GM18868 (cell line): ENCODE measurements around the gene DIAPH2.
"Not testable (repeated sequence)": the region's sequence is repeated elsewhere in the genome, so short reads cannot be mapped to it uniquely, and the experiment has no call there.

Experiments used
- ATAC-seq: cut with Tn5 transposase; IDR thresholded peaks from one replicate; pipeline ENCODE4 v1.9.1; 2021; ENCODE audit warnings: mild to moderate bottlenecking, moderate library complexity; ENCODE audit not compliant: unreplicated experiment

DIAPH2 gene

DNA sequence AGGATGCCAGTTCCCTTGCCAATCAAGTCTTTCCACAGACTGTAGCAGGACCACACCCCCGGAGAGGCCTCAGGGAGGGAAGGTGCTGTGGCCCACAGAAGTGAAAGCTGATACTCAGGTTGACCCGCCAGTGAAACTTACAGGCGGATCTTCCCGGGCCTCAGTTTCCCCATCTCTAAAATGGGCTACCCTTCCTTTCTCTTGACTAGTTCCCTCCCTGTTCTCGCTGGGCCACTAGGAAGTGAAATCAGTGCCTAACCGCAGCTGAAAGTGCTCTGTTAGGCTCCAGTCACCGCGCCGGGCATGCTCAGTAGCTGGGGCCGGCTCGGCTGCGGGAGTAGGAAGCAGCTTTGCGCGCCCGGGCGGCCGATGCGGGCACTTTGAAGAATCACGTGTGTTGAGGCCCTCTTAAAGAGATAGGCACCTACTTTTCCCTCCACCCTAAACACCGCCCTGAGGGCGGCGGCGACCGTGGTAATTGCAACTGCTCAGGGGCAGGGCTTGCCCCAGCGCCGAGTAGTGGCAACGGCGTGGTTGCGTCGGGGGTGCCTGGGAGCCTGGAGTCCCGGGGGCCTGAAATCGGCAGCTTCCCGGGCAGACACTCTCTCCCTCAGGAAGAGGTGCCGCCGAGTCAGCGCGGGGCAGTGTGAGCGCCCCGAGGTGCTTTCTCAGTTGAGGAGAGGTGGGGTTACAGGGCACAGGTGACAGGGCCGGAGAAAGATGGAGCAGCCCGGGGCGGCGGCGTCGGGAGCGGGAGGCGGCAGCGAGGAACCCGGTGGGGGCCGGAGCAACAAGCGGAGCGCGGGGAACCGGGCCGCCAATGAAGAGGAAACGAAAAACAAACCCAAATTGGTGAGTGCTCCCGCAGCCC lies at the start of gene DIAPH2:
Gene DIAPH2, plus strand, starts transcription at position 504 of the 871 bp plus-strand sequence.
- peak; percentile 83 for ATAC-seq

DNA sequence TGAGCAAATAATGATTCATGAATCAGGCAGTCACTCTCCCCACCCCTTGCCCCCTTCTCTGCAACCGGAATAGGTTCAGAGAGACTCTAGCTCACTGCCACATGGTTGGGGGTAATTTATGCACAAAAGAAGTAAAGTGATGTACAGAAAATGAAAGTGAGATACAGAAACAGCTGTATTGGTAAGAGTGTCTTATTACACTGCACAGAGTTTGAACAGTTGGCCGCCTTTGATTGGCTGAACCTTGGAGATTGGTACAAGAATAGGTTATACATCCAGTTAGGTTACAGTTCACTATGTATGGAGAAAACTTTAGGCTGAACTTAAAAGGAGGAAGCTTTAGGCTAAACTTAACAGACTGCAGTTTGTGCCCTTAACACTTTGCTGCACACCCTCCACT lies 34.6 kb upstream of the DIAPH2 start:
- ATAC-seq = no peak

DNA sequence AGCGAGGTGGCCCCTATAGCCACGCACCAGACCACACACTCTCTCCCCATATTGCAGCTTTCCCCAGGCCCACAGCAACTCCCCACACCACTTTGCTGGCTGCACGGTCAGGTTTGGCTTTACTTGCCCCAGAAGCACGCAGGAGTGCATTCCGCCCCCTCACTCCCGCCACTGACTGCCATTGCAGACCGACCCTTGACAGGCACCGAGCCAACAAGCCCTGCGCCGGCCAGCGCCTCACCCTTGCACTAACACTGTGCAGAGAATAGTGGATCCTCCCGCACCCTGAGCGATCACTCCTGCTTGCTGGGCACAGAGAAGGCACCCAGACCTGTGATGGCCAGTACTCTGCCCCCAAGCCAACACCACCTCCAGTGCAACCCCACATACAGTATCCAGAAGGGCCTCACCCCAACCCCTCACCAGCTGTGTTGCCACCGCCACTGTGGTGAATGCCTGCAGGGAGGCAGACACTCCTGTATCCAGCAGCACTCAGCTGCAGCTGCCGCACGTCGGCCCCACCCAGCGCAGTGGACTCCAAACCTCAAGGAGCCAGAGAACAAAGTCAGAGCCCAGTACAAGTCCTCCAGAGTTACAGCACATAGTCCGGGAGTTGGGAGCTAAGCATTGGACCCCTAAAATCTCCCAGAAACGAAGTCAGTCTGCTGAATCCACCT lies 28.6 kb upstream of the DIAPH2 start:
- ATAC-seq = no peak

DNA sequence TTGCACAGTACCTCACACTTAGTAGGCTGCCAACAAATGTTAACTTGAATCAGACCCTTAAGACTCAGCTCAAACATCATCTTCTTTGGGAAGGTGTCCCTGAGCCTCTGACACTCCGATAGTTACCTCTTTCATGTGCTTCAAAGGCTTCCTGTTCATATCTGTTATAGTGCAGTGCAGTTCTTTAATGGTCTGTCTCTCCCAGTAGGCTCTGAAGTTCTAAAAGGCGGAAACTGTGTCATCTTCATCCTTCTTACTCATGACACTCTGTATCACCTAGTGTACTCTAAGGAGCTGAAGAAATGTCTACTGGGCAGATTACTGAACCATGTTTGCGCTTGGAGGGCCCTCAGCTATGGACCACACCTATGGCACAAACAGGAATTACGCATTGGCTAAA lies 2.1 kb upstream of the DIAPH2 start:
- ATAC-seq = no peak

DNA sequence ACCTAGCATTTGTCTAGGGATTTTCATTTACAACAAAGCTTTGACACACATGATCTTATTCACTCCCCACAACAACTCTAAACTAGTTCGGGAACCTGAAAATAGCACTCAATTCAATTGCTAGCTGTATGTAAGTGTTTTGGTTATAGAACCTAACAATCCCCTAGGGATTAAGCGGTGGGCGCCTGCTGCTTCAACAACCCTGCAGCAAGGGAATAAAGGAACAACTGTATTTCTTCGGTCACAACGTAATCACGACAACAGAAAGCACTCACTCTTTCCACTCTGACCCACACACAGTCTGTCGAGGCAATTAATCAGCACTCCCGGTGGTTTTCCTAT lies 674 bp upstream of the DIAPH2 start:
- peak; percentile 17 for ATAC-seq

DNA sequence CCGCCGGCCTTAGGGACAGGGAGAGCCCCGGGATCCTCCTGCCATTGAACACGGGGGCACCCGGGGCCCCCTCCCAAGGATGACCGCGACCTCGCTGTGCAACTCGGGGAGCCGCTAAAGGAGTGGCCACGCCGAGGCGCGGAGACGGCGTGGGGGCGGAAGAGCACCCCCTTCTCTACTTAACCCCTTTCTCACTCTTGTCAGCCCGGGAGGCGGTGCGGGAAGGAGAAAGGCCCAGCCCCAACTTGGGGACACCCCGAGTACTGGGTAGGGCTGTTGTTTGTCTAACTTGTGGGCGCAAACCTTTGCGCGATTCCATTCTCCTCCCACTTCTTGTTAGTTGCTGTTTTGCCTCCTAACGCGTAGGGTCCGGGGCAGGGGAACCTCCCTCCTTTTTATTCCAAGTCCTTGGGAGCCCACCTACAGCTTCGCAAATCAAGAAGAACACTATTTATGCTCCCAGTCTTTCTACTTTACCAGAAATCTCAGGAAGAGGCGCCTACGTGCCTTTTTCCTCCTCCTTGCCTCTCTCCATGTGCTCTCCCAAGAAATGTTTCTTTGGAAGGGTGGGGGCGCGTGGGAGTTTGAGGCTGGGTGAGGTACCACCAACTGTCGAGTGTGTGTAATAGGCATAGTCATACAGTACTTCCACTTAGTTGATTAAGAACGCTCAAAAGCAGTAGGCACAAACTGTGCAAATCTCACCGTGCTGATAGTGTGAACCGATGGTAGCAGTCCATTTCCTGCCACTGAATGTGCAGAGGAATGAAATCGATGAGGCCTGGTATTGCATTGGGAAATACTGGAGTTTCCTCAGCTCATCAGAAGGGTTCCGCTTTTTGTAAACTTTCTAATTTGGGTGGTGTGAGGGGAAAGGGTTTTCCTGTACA lies 813 bp downstream of the DIAPH2 start:
- peak; percentile 30 for ATAC-seq

DNA sequence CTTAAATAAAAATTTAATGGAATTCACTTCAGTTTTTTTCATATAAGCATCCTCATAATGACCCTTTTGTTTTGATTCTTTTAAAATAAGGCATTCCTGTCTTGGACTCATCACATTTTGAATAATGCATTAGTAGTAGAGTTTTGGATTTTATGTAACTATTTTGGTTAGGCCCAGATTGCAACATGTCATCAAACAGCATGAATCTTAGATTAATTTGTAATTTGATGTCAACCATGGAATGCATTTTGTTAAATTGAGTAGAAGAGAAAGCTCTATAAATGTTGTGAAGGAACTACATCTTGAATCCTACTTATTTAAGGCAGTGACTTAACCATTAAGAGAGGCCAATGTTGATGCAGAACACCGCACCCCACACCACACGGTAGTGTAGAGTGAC lies 3.1 kb downstream of the DIAPH2 start:
- no peak for ATAC-seq

DNA sequence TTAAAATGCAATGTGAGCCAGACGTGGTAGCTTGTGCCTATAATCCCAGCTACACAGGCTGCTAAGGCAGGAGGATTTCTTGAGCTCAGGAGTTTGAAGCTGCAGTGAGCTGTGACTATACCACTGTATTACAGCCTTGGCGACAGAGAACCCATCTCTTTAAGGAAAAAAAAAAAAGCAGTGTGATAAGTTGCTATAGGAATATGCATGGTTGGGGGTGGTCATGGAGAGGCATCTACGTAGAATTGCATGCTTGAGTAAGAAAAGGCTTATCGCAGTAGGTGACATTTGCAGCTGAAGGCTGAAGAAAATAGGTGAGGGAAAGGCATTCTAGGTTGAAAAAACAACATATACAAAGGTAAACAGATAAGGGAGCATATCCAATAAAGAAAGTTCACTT lies 4.1 kb downstream of the DIAPH2 start:
- no peak for ATAC-seq

DNA sequence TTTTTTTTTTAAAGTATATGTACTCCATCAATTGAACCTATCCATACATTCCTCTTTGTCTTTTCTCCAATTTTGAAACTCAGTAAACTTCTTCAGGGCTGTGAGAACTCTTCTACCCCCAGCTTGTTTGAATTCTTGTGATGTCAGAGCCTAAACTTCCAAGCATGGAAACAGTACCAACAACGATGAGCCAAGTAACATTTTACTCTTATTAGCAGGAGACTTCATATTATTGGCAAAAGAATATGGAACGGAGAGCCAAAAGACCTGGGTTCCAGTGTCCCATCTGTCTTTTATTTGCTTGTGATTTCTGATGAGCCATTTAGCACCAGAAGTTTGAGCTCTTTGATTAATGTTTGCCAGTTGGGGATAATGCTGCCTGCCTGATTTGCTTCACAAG lies 5.3 kb downstream of the DIAPH2 start:
- ATAC-seq = no peak

DNA sequence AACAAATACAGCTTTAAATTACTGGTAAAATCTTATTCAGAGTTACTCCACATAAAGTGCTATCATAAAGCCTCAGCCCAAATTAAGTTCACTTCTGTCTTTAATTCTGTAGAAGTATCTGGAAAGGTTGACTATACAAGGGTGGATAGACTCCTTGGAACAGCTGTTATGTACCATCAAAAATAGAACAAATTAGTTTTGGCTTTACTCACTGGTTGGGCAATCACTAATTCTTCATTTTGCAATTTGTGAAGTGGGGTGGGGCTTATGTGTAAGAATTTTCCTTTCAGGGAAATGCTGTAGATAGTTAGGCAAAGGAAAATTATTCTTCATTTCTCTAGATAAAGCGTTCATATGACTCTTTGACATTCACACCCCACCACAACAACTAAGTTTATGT lies 7.8 kb downstream of the DIAPH2 start:
- no peak for ATAC-seq

DNA sequence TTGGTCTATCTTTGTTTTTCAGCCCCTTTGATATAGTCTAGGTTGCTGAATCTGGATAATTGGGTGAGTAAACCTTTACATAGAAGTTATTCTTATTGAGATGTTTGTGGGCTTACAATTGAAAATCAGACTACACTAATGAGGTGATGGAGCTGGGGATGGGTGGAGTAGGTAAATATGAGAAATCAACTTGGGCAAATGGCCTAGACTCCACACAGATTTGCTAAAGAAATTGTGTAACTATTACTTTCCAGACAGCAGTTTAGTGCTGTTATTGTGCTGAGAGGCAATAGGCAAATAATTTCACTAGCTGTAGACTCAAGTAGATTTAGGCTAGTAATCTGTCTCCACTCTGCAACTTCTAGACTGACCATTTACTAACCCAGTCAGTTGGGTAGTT lies 8.2 kb downstream of the DIAPH2 start:
- no peak for ATAC-seq

DNA sequence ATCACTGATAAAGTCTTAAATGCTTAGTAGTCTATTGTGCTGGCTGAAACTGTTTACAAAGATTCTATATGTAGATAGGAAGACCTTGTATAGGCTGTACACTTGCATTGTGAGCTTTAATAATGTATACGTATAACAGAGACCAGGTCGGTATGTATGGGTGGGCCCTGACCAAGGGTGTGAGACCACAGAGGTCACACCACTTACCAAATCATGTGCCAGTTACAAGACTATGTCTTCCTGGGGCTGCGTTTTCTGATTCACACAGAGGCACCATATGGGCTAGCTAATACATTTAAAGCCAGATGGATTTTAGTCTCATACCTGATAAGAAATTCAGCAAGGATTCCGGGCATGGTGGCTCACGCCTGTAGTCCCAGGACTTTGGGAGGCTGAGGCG lies 8.8 kb downstream of the DIAPH2 start:
- no peak for ATAC-seq

DNA sequence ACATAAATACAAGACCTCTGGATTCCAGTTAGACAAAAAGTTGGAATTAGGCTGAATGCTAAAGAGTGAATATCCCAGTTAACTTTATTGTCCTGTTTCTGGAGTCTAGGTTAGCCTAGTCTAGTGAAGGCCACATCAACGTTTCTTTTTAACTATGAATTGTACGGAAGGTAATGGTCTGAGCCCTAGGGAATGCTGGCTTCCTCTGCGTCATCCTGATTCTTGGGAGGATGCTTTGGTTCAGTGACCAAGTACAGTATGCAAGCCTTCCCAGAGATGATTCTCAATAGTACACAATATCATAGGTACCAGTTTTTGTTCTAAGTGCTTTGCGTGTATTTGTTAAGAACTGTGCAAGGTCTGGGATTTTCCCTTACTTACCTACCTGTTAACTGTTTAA lies 11.8 kb downstream of the DIAPH2 start:
- no peak for ATAC-seq

DNA sequence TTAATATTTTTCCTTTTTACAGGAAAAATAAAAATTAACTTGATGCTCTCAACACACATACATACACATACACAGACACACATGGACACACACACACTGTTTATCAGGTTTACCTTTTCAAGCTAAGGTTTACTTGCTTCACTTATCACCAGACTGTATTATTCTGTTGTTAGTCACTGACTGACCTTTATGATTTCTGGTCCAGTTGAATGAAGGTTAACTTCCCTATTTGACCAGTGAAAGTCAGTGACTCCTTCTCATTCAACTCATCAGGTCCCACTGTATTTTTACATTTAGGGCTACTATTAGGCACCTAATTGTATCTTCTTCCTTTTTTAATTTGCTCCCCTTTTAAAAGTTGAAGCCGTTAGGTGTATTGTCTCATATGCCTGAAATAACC lies 16.0 kb downstream of the DIAPH2 start:
- ATAC-seq = no peak

DNA sequence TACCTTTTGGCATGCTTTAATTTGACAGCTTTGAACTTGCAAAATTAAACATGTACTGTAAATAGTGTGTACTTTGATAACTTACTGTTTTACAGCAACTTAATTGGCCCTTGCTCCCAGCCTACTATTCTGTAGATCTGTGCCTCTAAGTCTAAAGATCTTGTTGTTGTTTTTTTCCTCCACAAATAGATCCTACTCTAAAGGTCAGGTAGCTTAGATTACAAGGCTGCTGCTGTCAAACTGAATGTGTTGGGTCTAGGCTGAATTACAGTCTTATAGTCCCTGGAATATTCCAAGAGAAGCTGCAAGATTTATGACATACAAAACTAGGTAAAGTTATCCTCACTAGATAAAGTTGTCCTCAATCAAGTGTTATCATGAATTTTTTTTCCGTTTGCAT lies 18.7 kb downstream of the DIAPH2 start:
- ATAC-seq = no peak

DNA sequence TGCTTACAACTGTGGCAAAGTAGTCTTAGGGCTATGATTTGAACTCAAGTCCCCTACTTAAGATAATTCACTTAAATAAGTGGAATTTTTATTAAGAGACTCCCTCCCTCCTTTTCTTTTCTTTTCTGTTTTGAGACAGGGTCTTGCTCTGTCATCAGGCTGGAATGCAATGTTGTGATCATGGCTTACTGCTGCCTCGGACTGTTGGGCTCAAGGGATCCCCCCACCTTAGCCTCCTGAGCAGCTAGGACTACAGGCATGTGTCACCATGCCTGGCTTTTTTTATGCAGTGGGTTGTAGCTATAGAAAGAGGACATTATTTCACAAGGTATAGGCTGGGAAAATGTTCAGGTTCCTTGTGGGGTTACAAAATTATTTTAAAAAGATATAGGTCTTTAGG lies 19.2 kb downstream of the DIAPH2 start:
- ATAC-seq = no peak

DNA sequence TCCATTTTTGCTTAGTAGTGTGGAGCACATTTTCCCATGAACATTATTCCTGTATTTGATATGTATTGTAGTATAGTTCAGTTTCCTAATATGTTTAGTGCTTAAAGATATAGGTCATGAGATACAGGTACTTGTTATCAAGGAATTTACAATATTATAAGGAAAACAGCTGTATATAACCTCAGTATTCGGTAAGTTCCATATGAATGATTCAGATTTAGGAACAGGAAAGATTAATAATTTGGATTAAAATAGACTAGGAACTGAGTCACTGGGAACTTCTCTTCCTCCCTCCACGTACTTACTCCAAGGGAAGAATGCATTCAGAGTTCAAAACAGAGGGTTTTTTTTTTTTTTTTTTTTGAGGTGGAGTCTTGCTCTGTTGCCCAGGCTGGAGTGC lies 20.0 kb downstream of the DIAPH2 start:
- ATAC-seq = no peak

DNA sequence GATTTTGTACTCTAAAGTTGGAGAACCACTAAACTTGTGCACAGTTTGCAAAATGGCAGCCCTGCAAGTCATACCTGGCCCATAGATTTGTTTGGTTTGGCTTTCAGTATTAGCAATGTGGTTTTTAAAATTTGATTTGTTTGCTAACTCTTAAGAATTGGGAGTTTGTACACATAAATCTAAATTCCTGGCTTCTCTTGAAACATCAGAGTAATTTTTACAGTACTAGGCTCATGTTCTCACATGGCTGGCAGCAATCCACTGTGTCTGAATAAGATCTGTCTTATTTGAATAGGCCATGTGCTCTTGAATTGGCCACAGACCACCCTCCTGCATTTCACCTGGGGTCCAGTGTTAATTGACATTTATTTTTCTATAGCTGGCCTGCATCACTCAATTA lies 21.3 kb downstream of the DIAPH2 start:
- ATAC-seq = no peak

DNA sequence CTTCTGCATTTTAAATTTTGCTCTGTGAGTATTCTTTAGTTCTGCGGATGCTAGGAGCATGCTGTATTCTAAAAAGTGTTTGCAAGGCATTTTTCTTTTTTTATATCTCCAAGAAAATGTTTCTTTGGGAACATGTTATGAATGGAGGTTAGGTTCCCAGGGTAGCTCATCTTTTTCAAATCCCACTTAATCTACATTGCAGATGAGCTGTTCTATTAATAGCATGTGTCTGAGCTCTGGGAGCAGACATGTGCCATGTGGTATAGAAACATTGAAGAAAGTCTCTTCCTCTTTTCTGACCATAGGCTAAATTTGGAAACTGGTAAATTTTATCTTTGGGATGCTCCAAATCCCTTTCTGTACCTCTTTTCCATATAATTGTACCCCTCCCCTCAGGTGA lies 23.2 kb downstream of the DIAPH2 start:
- no peak for ATAC-seq

DNA sequence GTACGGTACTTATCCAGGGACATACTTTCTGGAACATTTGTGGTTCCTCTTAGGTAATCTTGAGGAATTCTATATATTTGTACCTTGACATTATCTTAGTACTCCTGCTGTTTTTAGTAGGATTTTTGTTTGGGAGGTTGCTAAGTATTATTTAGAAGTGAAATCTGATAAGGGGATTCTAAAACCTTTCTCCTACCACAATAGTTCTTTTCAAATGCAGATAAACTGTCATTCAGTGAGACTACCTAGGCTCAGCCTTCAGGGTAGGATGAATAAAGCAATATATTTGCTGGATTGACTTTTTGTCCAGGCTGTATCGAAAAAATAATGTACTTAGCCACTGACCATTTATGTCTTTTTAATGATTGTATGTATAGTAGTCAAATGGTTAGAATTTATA lies 25.4 kb downstream of the DIAPH2 start:
- no peak for ATAC-seq

DNA sequence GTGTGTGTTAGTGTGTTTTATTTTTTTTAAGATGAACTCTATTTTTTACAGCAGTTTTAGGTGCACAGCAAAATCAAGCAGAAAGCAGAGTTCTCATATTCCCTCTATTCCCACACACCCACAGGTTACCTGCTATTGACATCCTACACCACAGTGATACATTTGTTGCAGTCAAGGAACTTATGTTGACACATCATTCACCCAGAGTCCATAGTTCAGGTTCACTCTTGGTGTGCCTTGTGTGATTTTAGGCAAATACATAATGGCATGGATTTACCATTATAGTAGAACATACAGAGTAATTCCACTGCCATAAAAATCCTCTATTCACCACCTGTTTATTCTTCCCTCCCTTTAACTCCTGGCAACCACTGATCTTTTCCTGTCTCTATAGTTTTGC lies 28.7 kb downstream of the DIAPH2 start:
- ATAC-seq = no peak

DNA sequence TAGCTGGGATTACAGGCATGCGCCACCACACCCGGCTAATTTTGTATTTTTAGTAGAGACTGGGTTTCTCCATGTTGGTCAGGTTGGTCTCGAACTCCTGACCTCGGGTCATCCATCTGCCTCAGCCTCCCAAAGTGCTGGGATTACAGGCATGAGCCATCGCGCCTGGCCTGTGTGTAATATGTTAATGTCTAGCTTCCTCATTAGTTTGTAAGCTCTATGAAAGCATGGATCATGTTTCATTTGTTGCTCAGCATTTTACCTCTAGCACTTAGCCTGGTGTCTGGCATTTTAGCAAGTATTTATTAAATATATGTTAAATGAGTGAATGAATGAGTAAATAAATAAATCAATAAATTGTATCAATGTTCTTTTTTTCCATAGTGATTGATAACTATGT lies 29.8 kb downstream of the DIAPH2 start:
- ATAC-seq = not testable (repeated sequence)
